Keratinocyte (primary cell): ENCODE measurements around the gene ARHGEF28. TPM values are rescaled to one million over a fixed set of nuclear protein-coding genes. Genes with fewer than 3 reads are reported as not detected.

Source experiments
- DNase-seq: peaks from one replicate; pipeline ENCODE4 v3.0.0-alpha.2; 2011; ENCODE audit warnings: low read depth, missing footprints, low spot score
- FAIRE-seq: peaks from 2 replicates; lab custom pipeline; 2011; peaks lifted over from hg19 to GRCh38; lab: Jason Lieb, UNC
- H2AFZ ChIP-seq: 2 replicates; pipeline ENCODE4 v1.6.0; 2012; ENCODE audit warnings: low read length, control low read depth, inconsistent platforms; ENCODE audit not compliant: control insufficient read depth
- H3K27ac ChIP-seq: 2 replicates; pipeline ENCODE4 v1.5.1; 2011; ENCODE audit warnings: low read length; ENCODE audit not compliant: control insufficient read depth, insufficient read depth
- H3K27me3 ChIP-seq: 3 replicates; pipeline ENCODE4 v1.6.0; 2011; ENCODE audit warnings: low read length; ENCODE audit not compliant: control insufficient read depth, insufficient read depth; ENCODE audit errors: extremely low read depth
- H3K36me3 ChIP-seq, 2 experiments: 2 replicates in 1 of 2; 3 replicates in 1 of 2; pipeline ENCODE4 v1.5.1; 2011; ENCODE audit warnings: low read length in 2 of 2, mild to moderate bottlenecking in 1 of 2; ENCODE audit not compliant: control insufficient read depth in 2 of 2, insufficient read depth in 2 of 2; ENCODE audit errors: extremely low read depth in 1 of 2
- H3K4me1 ChIP-seq: 3 replicates; pipeline ENCODE4 v1.5.1; 2011; ENCODE audit warnings: low read length; ENCODE audit not compliant: control insufficient read depth, insufficient read depth; ENCODE audit errors: extremely low read depth
- H3K4me2 ChIP-seq: 3 replicates; pipeline ENCODE4 v1.6.0; 2011; ENCODE audit warnings: low read depth, low read length; ENCODE audit not compliant: control insufficient read depth, insufficient read depth; ENCODE audit errors: extremely low read depth
- H3K4me3 ChIP-seq, 3 experiments: fragments of 200-600 bp in 1 of 3; sonication (generic) in 1 of 3; 2 replicates in 2 of 3; 3 replicates in 1 of 3; pipeline ENCODE4 v1.5.1; 2011 to 2016; ENCODE audit warnings: low read length in 3 of 3, mild to moderate bottlenecking in 3 of 3, control low read depth in 2 of 3, inconsistent platforms in 1 of 3, low read depth in 1 of 3, mixed read lengths in 1 of 3, mixed run types in 1 of 3, moderate library complexity in 1 of 3; ENCODE audit not compliant: control insufficient read depth in 2 of 3, insufficient read depth in 2 of 3; ENCODE audit errors: extremely low read depth in 1 of 3
- H3K79me2 ChIP-seq: 2 replicates; pipeline ENCODE4 v1.6.0; 2012; ENCODE audit warnings: low read length; ENCODE audit not compliant: control insufficient read depth, insufficient read depth
- H3K9ac ChIP-seq: 3 replicates; pipeline ENCODE4 v1.6.0; 2011; ENCODE audit warnings: low read length; ENCODE audit not compliant: control insufficient read depth, insufficient read depth; ENCODE audit errors: extremely low read depth
- H3K9me1 ChIP-seq: 3 replicates; pipeline ENCODE4 v1.6.0; 2011; ENCODE audit warnings: low read length; ENCODE audit not compliant: control insufficient read depth, insufficient read depth; ENCODE audit errors: extremely low read depth
- H3K9me3 ChIP-seq: 2 replicates; pipeline ENCODE4 v1.5.1; 2012; ENCODE audit warnings: low read depth, low read length; ENCODE audit not compliant: control insufficient read depth
- H4K20me1 ChIP-seq: 3 replicates; pipeline ENCODE4 v1.6.0; 2011; ENCODE audit warnings: low read length; ENCODE audit not compliant: control insufficient read depth, insufficient read depth; ENCODE audit errors: extremely low read depth
- EZH2 ChIP-seq: IDR thresholded peaks from one replicate; pipeline ENCODE4 v1.6.1; 2012; ENCODE audit warnings: inconsistent platforms, mild to moderate bottlenecking, low read length, moderate library complexity
- dilution Hi-C: fragments of 300-500 bp; cut with MboI; formaldehyde crosslinking; loops from one replicate; pipeline ENCODE4 v1.7.0; 2020; ENCODE audit warnings: low sequenced_read_pairs; ENCODE audit not compliant: extremely low pct_ligation_motif_present
- polyA plus RNA-seq, 5 experiments: library from polyadenylated mRNA; depleted of rRNA in 3 of 5; stranded (reverse) in 3 of 5; stranded (forward) in 1 of 5; unstranded in 1 of 5; fragments of >200 nt; gene quantifications; 1 replicate in 1 of 5; 2 replicates in 3 of 5; 3 replicates in 1 of 5; pipeline versions ENCODE4 v1.2.1 to v1.2.3, GENCODE V29; 2011 to 2012; ENCODE audit warnings: missing spikeins in 2 of 5, low read depth in 1 of 5, low replicate concordance in 1 of 5
- TF ChIP-seq, protein P1 (sequence below), 3 experiments: IDR thresholded peaks in 1 of 3; conservative IDR thresholded peaks in 1 of 3; optimal IDR thresholded peaks in 1 of 3; 2 replicates in 2 of 3; 3 replicates in 1 of 3; pipeline versions ENCODE3 to v1.5.1; 2011; ENCODE audit warnings: low read length in 3 of 3, mild to moderate bottlenecking in 3 of 3, moderate library complexity in 2 of 3, control low read depth in 1 of 3, inconsistent platforms in 1 of 3; ENCODE audit not compliant: insufficient read depth in 2 of 3; ENCODE audit errors: extremely low read depth in 1 of 3

ARHGEF28 gene
- polyA plus RNA-seq, 1 donor (not counting 4 experiments of a cell fraction or from before 2014, with no cell fraction given), result 31.6 TPM

GRCh38 chr5:73915345-73915744, 289.3 kb downstream of the ARHGEF28 start:
- H3K79me2 ChIP-seq, result no peaks in the 10 kb centered on the region

GRCh38 chr5:73917433-73917832, 291.4 kb downstream of the ARHGEF28 start:
- no peaks in the 10 kb centered on the region for H3K79me2 ChIP-seq
- no peaks in the 10 kb centered on the region for H3K4me1 ChIP-seq
- peaks cover 14 to 15% of the 10 kb centered on the region in 2 experiments for H3K36me3 ChIP-seq
- FAIRE-seq (no peak), DNase-seq (no peak)
- no peaks in the 10 kb centered on the region for H4K20me1 ChIP-seq
- no peak overlapping the region for H2AFZ ChIP-seq
- no peak for TF ChIP-seq EZH2
- TF ChIP-seq, protein P1, sequence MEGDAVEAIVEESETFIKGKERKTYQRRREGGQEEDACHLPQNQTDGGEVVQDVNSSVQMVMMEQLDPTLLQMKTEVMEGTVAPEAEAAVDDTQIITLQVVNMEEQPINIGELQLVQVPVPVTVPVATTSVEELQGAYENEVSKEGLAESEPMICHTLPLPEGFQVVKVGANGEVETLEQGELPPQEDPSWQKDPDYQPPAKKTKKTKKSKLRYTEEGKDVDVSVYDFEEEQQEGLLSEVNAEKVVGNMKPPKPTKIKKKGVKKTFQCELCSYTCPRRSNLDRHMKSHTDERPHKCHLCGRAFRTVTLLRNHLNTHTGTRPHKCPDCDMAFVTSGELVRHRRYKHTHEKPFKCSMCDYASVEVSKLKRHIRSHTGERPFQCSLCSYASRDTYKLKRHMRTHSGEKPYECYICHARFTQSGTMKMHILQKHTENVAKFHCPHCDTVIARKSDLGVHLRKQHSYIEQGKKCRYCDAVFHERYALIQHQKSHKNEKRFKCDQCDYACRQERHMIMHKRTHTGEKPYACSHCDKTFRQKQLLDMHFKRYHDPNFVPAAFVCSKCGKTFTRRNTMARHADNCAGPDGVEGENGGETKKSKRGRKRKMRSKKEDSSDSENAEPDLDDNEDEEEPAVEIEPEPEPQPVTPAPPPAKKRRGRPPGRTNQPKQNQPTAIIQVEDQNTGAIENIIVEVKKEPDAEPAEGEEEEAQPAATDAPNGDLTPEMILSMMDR (optimal IDR thresholded peaks at IDR 0.05 in 1 of 3, IDR thresholded peaks at IDR 0.05 in 1 of 3, conservative IDR thresholded peaks at IDR 0.05 in 1 of 3; ENCODE audit: extremely low read depth in 1 of 3, insufficient read depth in 2 of 3, low read length in 3 of 3), result no peak
- no peak overlapping the region for H3K27ac ChIP-seq
- H3K9ac ChIP-seq, result no peak overlapping the region
- no peaks in the 10 kb centered on the region for H3K27me3 ChIP-seq
- no peaks in the 10 kb centered on the region for H3K9me1 ChIP-seq
- dilution Hi-C loops, result no loop called here
- H3K4me2 ChIP-seq, result no peak overlapping the region
- H3K9me3 ChIP-seq, result no peaks in the 10 kb centered on the region
- no peak overlapping the region for H3K4me3 ChIP-seq

More at GRCh38 chr5:73915345-73915744, 289.3 kb downstream of the ARHGEF28 start:
- Histone ChIP-seq H3K9me3 (no peaks in the 10 kb centered on the region), H3K27ac (no peak overlapping the region), H3K4me1 (no peaks in the 10 kb centered on the region), H2AFZ (no peak overlapping the region), H3K36me3 (peaks cover 18 to 20% of the 10 kb centered on the region in 2 experiments), H3K9ac (no peak overlapping the region), H3K9me1 (no peaks in the 10 kb centered on the region), H4K20me1 (no peaks in the 10 kb centered on the region), H3K27me3 (no peaks in the 10 kb centered on the region), H3K4me3 (no peak overlapping the region), H3K4me2 (no peak overlapping the region)
- FAIRE-seq (no peak), DNase-seq (no peak)
- no peak for TF ChIP-seq EZH2
- TF ChIP-seq, protein P1 (optimal IDR thresholded peaks at IDR 0.05 in 1 of 3, IDR thresholded peaks at IDR 0.05 in 1 of 3, conservative IDR thresholded peaks at IDR 0.05 in 1 of 3; ENCODE audit: extremely low read depth in 1 of 3, insufficient read depth in 2 of 3, low read length in 3 of 3), result no peak
- dilution Hi-C loops, result no loop called here
